HEK293T (cell line): ENCODE measurements around the gene GABRA5.

ENCODE experiments used
- CTCF ChIA-PET: fragments of 350-600 bp; formaldehyde crosslinking; extraction: SDS; loops from one replicate; lab custom pipeline; 2021; ENCODE audit warnings: antibody characterized with exemption, inconsistent platforms; lab: Yijun Ruan, JAX
- POLR2A ChIA-PET: fragments of 350-600 bp; formaldehyde crosslinking; extraction: SDS; loops from one replicate; lab custom pipeline; 2020; ENCODE audit warnings: antibody characterized with exemption, inconsistent platforms; lab: Yijun Ruan, JAX
- DNase-seq: peaks from one replicate; pipeline ENCODE4 v3.0.0; 2012; ENCODE audit warnings: mixed read lengths; ENCODE audit errors: extremely low spot score
- ARNT ChIP-seq: fragments of 450-650 bp; IDR thresholded peaks from 2 replicates; pipeline ENCODE4 v1.6.1; 2017; ENCODE audit warnings: mild to moderate bottlenecking
- BHLHE40 ChIP-seq: fragments of 450-650 bp; IDR thresholded peaks from 2 replicates; pipeline ENCODE4 v1.6.1; 2016; ENCODE audit warnings: mild to moderate bottlenecking, moderate library complexity, borderline replicate concordance
- CTBP1 ChIP-seq: fragments of 450-650 bp; IDR thresholded peaks from 2 replicates; pipeline ENCODE4 v1.6.1; 2016; ENCODE audit warnings: borderline replicate concordance
- ELF4 ChIP-seq: fragments of 450-650 bp; IDR thresholded peaks from 2 replicates; pipeline ENCODE4 v1.6.1; 2017; ENCODE audit warnings: antibody characterized with exemption
- FOXA1 ChIP-seq: fragments of 450-650 bp; IDR thresholded peaks from 2 replicates; pipeline ENCODE4 v1.6.1; 2016; ENCODE audit warnings: mild to moderate bottlenecking
- FOXK2 ChIP-seq: fragments of 450-650 bp; IDR thresholded peaks from 2 replicates; pipeline ENCODE4 v1.6.1; 2016; ENCODE audit warnings: mild to moderate bottlenecking
- FOXM1 ChIP-seq: fragments of 450-650 bp; IDR thresholded peaks from 2 replicates; pipeline ENCODE4 v1.6.1; 2017; ENCODE audit warnings: mild to moderate bottlenecking, borderline replicate concordance
- HDGF ChIP-seq: fragments of 450-650 bp; IDR thresholded peaks from 2 replicates; pipeline ENCODE4 v1.6.1; 2017; ENCODE audit warnings: antibody characterized with exemption, borderline replicate concordance
- L3MBTL2 ChIP-seq: fragments of 450-650 bp; conservative IDR thresholded peaks from 2 replicates; pipeline ENCODE4 v1.6.1; 2016; ENCODE audit warnings: mild to moderate bottlenecking
- LEF1 ChIP-seq: fragments of 450-650 bp; IDR thresholded peaks from 2 replicates; pipeline ENCODE4 v1.6.1; 2017; ENCODE audit warnings: mild to moderate bottlenecking, borderline replicate concordance
- NFRKB ChIP-seq: fragments of 450-650 bp; IDR thresholded peaks from 2 replicates; pipeline ENCODE4 v1.6.1; 2016; ENCODE audit warnings: mild to moderate bottlenecking, moderate library complexity
- PKNOX1 ChIP-seq: fragments of 450-650 bp; IDR thresholded peaks from 2 replicates; pipeline ENCODE4 v1.6.1; 2016
- SP1 ChIP-seq: fragments of 450-650 bp; IDR thresholded peaks from 2 replicates; pipeline ENCODE4 v1.6.1; 2017
- SUZ12 ChIP-seq: fragments of 450-650 bp; IDR thresholded peaks from 2 replicates; pipeline ENCODE4 v1.6.1; 2016; ENCODE audit warnings: mild to moderate bottlenecking
- TARDBP ChIP-seq: fragments of 450-650 bp; IDR thresholded peaks from 2 replicates; pipeline ENCODE4 v1.6.1; 2016
- ZNF384 ChIP-seq: fragments of 450-650 bp; IDR thresholded peaks from 2 replicates; pipeline ENCODE4 v1.6.1; 2016

Gene GABRA5

GRCh38 chr15:26872206-26872605, 5.3 kb downstream of the GABRA5 start:
- ChIA-PET CTCF (interaction anchor here (1.1 kb wide), 1 partner anchor 19 kb away, joined by 4 read pairs; no protein-coding TSS in a partner anchor), POLR2A (no interaction called here)
- TF ChIP-seq ELF4 (no peak), SUZ12 (no peak), NFRKB (no peak), FOXA1 (no peak), LEF1 (no peak)
- no peak for DNase-seq

- DNase-seq, result no peak
- ChIA-PET CTCF (interaction anchor here (0.7 kb wide), 1 partner anchor 17 kb away, joined by 4 read pairs; no protein-coding TSS in a partner anchor), POLR2A (no interaction called here)
- TF ChIP-seq BHLHE40, result no peak
- no peak for TF ChIP-seq FOXK2
- no peak for TF ChIP-seq FOXM1
- TF ChIP-seq ARNT, result no peak
- no peak for TF ChIP-seq ELF4
- TF ChIP-seq L3MBTL2, result no peak
- no peak for TF ChIP-seq NFRKB
- no peak for TF ChIP-seq SUZ12
Observed at GRCh38 chr15:26873846-26874245, 7.0 kb downstream of the GABRA5 start.

- no peak for TF ChIP-seq TARDBP
- no peak for TF ChIP-seq ZNF384
- no peak for TF ChIP-seq PKNOX1
- no peak for TF ChIP-seq SP1
- TF ChIP-seq NFRKB, result no peak
- TF ChIP-seq SUZ12, result no peak
- TF ChIP-seq FOXK2, result no peak
- CTCF ChIA-PET, result no interaction called here
Observed at GRCh38 chr15:26874774-26875475, 8.1 kb downstream of the GABRA5 start.

DNA sequence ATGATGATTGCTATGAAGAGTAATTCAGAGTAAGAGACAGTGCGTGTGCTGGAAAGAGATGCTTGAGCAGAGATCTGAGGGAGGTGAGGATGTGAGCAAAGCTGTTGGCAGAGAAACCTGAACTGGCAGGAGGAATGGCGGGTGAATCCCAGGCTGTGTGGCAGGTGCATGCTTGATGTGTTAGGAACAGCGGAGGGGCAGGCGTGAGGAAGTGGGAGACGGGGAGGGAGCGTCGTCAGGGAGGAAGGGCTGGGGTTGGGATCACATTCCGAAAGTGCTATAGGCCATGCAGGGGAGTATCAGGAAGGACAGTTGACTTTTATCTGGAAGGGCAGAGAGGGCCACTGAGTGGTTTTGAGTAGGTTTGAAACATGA, 8.6 kb downstream of the GABRA5 start:
- POLR2A ChIA-PET, result no interaction called here
- CTCF ChIA-PET, result no interaction called here
- DNase-seq, result no peak
- TF ChIP-seq FOXM1 (no peak), LEF1 (no peak), NFRKB (no peak), PKNOX1 (no peak), CTBP1 (no peak), HDGF (no peak), BHLHE40 (no peak)

More at GRCh38 chr15:26874774-26875475, 8.1 kb downstream of the GABRA5 start:
- DNase-seq, result no peak
- POLR2A ChIA-PET, result no interaction called here

DNA sequence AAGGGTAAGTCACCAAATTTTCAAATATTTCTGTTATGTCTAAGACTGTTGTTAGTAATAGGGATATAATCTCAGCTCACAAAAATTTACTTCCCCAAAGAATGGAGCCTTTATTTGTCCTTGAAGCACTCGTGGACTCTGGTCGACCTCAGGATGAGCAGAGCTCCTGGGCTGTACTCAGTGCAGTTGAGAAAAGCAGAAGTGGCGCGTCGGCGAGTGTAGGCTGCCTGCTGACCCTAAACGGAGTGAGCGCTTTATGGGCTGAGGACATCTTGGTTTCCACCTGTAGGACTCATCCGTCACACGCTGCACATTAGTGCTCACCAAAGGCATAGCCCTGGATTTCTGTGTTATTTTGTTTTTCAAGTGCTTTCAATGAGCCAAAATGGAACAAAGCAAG, 11.0 kb downstream of the GABRA5 start:
- ChIA-PET CTCF (no interaction called here), POLR2A (no interaction called here)
- TF ChIP-seq FOXK2, result no peak
- no peak for TF ChIP-seq HDGF
- no peak for TF ChIP-seq L3MBTL2
- TF ChIP-seq ELF4, result no peak
- no peak for TF ChIP-seq PKNOX1
- no peak for TF ChIP-seq SP1
- TF ChIP-seq ARNT, result no peak
- no peak for TF ChIP-seq LEF1
- TF ChIP-seq ZNF384, result no peak
- TF ChIP-seq CTBP1, result no peak
- DNase-seq, result no peak

GRCh38 chr15:26879706-26880105, 12.8 kb downstream of the GABRA5 start:
- ChIA-PET CTCF (no interaction called here), POLR2A (no interaction called here)
- TF ChIP-seq ZNF384 (no peak), ELF4 (no peak), FOXA1 (no peak), SUZ12 (no peak), PKNOX1 (no peak), NFRKB (no peak), L3MBTL2 (no peak), CTBP1 (no peak), TARDBP (no peak), SP1 (no peak), HDGF (no peak), FOXK2 (no peak), ARNT (no peak), LEF1 (no peak), FOXM1 (no peak), BHLHE40 (no peak)
- no peak for DNase-seq
